Activated T-helper 1 cell treated with anti-CD3 and anti-CD28 coated beads, Interleukin-2, amount 50 U/mL, for 16 hours (primary cell): ENCODE measurements around the gene MICAL3.
"Not testable (repeated sequence)": the region's sequence is repeated elsewhere in the genome, so short reads cannot be mapped to it uniquely, and the experiment has no call there.

Experiments
- DNase-seq, 2 donors: peaks; one replicate each; pipeline ENCODE4 v3.0.0-alpha.2; 2020; ENCODE audit warnings: low read depth in 1 of 2, low spot score in 1 of 2

Gene MICAL3

DNA sequence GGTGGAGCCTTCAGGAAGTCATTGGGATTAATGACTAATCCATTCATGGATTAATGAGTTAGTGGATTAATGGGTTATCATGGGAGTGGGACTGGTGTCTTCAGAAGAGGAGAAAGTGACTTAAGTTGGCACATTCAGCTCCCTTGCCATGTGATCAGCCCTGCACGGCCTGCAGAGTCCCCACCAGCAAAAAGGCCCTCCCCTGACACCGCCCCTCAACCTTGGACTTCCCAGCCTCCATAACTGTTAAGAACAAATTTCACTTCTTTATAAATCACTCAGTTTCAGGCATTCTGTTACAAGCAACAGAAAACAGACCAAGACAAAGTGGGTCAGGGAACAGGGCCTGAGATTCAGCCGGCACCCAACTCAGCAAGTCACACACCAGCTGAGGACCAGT, 85.3 kb downstream of the MICAL3 start:
- DNase-seq: no peak

DNA sequence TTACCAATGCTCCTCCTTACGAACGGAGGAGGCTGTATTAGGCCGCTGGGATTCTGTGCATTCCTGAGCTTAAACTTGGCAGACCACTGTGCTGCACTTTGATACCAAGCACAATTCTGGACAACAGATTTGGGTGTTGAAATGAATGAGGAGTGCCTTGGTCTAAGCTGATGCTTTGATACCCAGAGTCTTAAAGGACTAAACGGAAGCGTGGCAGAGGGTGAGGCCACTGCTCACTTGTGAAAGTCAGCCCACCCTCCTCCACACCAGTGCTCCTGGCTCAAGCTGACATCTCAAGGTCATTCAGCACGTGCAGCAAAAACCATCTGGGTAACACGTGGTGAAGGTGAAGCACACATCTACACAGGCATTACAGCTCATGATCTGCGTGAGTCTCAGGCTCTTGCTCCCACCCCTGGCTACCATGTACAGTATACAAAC, 85.9 kb downstream of the MICAL3 start:
- no peak for DNase-seq

DNA sequence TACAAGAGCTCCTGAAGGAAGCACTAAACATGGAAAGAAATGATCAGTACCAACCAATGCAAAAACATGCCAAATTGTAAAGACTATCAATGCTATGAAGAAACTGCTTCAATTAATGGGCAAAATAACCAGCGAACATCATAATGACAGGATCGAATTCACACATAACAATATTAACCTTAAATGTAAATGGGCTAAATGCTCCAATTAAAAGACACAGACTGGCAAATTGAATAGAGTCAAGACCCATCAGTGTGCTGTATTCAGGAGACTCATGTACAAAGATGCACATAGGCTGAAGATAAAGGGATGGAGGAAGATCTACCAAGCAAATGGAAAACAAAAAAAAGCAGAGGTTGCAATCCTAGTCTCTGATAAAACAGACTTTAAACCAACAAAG, 91.9 kb downstream of the MICAL3 start:
- DNase-seq: not testable (repeated sequence)

DNA sequence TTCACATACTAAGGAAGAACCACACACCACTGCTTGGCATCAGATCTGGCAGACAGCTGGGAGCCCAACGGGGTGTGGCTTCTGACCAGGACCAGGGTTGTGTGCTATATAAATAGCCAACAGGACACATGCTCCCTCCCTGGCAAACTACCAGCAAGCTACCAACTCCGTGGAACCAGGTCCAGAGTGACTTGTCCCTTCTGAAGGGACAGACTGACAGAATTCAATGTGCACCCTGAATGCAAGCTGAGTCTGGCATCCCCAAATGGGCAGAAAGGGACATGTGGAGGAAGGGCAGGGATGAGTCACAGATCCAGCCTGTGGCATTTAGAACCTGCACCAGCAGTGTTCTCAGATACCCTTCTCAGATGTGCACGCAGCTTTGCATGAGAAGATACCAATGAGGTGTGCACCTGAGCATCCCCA, 92.9 kb downstream of the MICAL3 start:
- DNase-seq: no peak

DNA sequence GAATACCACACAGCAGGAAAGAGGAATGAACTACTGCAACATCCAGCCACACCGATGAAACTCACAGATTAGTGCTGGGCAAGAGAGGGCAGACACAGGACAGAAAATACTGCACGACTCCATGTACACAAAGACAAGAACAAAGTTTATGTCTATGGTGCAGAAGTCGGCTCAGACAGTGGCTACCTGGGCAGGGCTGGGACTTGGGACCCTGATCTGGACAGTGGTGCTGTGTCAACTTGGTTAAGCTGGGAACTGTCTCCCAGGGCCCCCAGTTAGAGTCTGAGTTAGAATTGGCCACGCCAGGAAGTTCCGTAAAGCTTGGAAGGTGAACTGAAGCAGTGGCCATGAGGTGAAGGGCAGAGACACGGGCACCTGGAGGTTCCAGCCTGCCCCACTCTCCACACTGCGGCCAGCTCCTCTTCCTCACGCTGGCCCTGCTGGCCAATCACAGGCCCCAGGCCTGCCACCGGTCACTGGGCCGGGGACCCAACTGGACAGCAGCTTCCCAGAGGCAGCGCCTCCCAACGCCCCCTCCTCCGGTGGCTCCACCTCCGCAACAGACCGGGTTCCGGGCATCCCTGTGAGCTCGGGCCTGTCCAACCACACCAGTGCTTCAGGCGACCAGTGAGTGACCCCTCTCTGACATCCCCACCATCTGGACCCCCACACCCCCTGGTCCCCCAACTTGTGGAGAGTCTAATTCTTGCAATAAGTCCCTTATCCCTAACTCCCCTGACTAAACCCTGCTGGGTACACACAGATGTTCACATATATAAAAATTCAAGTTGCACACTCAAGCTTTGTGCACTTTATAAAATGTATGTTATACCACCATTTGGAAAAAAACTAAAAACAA, 93.7 kb downstream of the MICAL3 start:
- DNase-seq: no peak

DNA sequence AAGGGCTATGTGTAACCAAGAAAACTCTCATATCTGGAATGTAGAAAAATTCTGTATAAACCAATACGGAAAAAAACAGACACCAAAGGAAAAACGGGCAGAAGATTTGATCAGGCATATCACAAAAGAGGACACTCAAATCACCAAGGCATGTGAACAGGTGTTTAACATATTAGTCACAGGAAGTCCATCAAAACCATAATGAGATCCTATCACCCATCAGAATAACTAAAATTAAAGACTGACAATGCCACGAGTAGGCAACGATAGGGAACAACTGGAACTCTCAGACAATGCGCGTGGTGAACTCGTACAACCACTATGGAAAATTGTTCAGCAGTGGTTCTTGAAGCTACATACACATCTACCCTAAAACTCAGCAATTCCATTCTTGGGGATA, 94.5 kb downstream of the MICAL3 start:
- DNase-seq: no peak

DNA sequence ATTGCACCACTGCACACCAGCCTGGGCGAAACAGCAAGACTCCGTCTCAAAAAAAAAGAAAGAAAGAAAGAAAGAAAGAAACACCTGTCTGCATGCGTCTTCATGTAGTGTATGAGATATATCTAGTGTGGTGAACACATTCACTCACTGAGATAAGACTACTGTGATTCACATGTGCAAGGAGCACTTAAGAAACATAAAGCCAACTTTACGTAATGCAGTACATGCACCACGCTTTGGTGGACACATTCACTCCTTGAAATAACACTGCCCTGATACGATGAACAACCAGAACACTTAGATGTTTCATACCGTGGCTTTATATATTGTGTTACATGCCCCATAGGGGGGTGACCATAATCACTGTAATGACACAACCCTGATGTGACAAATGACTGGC, 96.0 kb downstream of the MICAL3 start:
- no peak for DNase-seq

DNA sequence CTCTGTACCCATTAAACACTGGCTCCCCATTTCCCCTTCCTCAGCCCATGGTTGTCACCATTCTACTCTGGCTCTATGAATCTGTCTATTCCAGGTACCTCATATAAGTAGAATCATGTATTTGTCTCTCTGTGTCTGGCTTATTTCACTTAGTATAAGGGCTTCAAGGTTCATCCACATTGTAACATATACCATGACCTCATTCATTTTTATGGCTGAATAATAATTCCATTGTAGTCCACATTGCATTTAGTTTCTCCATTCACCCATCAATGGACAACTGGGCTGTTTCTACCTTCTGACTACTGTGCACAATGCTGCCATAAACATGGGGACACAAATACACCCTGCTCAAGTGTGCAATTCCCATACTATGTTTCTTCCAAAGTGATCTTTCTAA, 97.3 kb downstream of the MICAL3 start:
- no peak for DNase-seq

DNA sequence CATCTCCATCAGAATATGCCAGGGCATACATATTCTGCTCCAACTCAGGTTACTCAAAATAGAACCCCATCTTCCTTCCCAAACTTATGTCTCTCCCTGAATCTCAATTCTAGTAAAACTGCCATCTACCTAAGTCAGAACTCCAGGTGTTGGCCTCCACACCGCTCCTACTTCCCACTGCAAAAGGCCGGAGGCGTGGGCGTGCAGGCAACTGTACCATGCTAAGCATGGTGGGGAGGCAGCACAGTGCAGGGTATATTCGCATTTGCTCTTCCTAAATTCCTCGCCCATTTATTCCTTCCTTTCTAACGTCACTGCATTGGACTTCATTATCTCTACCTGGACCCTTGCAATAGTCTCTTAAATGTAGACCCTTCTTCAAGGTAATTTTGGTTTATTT, 97.8 kb downstream of the MICAL3 start:
- DNase-seq: no peak

DNA sequence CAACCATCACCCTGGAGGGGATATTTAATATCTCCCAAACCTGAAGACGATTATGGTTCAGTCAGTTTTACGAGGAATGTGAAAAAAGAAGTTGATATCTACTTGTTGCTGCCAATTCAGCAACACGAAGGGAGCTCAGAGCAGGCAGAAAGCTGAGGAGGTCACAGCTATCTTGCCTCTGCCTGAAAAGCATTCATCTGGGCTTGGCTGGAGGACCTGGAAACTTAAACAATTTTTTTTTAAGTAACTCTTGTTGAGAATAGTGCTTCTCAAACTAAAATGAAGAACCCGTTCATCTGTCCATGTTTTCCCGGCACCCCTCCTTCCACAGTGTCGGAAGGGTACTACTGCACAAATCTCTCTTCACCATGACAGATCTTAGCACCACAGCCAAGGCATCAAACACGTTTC, 98.9 kb downstream of the MICAL3 start:
- DNase-seq: no peak

DNA sequence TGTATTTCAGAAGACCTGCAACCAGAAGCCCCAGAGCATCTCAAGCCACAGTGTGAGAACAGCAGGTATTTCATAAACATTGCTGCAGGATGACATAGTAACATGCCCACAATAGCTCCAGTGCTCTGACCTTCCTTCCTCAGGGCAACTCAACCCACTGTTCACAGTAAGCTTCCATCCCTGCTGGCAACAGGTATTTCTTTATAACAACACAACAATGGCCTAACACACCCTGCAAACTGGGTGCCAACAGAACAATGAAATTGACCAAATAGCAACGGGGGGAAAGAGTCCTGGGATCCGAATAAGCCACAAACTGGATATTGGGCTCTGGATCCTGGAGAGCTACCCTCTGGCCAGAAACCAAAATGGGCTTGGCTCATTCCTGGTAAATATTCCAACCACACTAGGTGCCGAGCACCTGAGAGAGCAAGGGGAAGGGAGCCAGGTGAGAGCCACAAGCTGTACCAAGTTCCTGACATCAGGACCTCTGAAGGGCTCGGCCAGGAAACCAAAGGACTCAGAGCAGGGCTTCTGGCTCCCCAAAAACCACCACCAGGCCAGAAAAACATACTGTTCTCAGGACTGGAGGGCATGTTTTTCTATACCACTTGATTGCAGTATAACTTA, 99.5 kb downstream of the MICAL3 start:
- no peak for DNase-seq

DNA sequence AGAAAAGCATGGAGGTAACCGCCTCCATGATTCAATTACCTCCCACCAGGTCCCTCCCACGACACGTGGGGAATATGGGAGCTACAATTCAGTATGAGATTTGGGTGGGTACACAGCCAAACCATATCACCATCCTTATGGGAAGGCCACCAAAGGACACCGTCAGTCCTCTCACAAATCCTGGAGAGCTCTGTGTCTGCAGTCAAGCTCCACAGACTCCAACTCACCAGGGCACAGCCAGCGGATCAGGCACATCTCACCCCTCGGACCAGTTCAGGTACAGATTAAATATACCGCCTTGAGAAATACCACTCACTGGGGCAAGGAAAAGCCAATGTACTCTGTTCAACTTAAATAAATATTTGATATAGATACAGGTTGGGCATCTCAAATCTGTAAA, 100.3 kb downstream of the MICAL3 start:
- no peak for DNase-seq

DNA sequence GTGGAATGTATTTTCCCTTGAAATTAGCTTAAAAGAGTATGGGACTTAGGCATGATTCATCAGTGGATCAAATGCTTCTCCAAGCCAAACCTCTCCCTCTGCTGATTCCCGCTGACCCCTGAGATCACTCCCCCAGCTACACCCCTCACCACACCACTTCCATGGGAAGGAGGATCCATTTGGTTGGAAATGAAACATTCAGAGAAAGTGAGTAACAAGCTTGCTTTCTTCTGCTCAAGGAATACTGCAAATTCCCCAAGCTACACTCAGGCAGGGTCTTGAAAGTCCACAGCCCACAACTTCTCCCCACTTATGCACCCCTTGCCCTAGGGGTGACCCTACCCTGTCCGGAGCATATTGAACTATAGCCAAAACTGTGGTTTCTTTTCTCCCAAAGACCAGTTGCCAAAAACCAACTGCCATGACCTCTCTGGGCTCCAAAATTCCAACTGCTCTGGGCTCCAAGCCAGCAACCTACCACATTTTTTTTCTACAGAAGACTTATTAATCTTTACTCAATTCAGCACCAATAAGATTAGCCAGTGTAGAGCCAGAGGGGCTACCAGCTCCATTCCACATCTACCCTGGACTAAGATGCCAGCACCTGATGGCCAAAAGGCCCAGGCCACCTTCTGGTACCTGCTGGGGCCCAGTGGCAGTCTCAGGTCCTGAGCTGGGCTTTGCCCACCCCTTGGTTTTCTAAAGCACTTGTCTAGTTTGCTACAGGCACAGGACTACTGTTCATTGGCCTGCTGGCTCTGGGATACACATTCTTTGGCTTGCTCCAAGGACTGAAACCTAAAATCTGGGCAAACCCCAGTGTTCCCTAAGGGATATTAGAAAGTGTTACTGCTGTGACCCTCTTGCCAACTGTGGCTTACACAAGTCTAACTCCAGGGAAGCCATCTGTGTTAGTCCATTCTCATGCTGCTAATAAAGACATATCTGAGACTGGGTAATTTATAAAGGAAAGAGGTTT, 101.1 kb downstream of the MICAL3 start:
- DNase-seq: no peak

DNA sequence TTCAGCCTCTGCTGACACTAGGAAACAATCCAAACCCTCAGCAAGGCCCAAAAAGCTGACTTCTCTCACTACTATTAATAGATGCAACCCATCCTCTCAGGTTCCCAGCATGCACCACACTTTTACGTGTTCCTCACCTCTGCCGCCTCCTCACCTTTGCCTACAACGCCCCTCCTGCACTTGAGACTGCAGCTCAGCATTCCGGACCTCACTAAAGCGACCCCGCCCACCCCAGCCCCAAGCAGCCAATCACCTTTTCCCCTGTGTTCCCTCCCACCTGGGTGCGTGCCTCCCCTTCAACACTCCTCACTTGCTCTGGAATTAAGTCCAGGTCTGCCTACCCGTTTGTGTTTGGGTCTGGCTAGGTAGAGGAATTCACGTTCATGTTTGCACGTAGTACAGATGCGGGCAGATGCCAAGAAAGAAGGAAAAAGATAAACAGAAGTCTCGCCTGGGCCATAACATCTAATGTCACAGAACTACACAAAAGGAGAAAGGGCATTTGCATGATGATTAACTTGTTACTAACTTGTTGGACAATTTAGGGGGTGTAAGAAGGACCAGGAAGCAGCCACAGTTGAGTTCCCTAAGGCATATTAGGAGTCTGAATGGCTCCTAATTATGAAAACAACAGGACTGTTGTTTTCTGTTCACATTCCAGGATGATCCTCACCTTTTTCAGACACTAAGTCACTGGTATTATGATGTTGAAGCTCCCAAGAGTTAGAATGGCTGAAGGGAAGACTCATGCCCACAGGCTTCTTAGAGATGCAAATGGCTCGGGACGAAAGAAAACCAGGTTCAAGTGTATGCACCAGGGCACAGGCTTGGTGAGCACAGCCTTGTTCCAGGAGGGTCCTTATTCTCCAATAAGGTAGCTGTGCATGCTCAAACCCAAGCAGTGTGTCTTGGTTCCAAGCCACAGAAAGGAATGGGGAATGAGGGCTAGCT, 102.2 kb downstream of the MICAL3 start:
- DNase-seq: no peak

DNA sequence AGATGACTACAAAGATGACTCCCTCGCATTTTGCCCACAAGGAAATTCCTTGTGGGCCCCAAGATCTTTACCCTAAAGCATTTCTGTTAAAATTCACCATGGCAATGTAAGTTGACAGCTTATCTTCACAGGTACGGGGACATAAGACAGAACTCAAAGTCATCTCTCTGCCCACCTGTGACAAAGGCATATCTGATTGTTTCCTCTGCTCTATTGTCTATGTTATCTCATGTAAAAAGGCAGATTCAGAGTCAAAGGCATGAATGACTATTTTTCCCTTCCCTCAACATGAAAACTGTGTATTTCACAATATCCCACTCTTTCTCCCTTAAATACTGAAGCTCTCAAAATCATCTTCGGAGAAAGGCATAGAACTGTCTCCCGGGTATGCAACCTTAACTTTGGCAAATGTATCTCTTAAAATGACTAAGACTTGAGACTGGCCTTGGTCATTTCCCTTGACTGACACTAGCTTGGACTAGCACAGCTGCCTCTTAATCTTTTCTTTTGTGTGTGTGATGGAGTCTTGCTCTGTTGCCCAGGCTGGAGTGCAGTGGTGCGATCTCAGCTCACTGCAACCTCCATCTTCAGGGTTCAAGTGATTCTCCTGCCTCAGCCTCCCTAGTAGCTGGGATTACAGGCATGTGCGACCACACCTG, 103.2 kb downstream of the MICAL3 start:
- no peak for DNase-seq

DNA sequence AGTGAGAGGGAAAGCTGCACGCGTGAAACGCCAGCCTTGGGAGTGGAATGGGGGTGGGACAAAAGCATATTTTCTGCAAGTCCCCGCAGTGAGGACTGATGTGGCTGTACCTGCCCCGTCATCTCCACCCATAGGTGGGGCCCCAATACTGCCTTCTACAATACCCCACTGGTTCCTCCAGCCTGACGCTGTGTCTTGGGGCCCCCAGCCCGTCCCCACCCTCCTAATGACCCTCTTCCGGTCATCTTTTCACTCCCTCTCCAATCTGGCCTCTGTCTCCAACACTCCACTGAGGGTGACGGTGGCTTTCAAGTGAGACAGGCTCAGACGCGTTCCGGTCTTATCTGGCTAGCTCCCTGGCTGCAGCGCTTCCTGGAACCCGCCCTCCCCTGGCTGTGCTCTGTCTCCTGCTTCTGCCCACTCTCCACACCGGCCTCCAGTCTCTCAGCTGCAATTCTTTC, 104.2 kb downstream of the MICAL3 start:
- no peak for DNase-seq

DNA sequence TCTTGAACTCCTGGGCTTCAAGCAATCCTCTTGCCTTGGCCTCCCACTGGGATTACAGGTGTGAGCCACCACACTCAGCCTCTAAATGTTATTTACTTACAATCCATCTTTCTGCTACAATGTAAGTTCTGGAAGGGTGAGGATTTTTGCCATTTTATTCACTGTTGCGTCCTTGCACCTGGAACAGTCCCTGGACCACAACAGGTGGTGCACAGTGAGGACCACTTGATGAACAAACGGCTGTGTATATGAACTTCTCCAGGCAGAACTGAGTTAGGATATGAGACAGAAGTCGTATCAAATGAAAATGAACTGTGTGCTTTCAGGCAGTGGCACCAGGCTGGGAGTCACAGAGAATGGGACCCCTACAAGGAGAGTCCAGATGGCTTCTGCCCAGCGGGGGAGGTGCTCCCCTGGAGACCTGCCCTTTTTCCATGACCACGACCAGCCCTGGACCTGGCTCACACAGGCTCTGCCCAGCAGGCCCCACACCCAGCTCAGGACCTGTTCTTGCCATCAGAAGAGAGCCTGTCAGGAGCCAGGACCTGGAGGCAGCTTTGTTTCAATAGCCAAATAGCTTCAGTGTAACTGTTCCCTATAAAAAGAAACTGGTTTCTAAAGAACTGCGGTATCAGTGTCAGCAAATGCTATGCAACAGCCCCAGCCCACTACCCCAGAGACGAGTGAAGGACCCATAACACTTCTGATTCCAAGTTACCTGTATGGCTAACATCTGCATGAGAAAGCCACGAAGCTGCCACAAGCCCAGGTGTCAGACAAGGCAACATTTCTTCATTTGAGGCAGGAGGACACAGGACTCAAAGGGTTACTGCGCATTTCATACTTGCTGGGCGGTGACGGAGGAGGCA, 104.9 kb downstream of the MICAL3 start:
- no peak for DNase-seq

DNA sequence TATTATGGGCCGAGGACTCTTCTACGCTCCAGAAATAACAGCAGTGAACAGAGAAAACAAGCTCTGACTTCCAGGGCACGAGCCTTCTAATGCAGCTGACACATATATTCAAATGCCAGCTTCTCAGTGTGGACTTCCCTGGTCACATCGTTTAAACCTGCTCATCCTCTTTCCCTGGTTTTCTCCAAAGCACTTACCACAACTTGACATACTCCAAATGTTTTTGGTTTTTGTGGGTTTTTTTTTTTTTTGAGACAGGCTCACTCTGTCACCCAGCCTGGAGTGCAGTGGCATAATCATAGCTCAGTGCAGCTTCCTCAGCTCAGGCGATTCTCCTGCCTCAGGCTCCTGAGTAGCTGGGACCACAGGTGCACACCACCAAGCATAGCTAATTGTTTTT, 105.5 kb downstream of the MICAL3 start:
- DNase-seq: no peak

DNA sequence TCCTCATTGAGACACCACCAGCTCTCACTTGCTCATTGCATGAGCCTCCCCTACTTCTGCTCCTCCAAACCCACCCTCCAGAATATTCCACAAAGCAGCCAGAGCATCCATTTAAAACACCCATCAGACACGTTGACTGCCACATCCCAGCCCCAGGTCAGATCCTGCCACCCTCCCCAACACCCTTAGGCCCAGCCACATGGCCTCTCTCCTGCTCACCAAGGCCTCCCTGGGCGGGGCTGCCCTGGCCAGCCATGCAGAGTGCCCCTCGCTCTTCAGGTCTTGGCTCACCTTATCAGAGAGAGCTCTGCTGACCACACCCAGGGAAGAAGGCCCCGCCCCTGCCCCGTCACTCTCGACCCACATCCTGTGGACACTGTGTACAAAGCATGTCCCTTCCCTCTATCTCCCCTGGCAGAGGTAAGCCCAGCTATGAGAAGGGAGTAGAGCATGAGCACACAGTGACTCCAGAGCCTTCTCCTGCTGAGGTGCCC, 106.8 kb downstream of the MICAL3 start:
- DNase-seq: no peak
